ENCODE data around the gene ZNF607. TPM values are rescaled to one million over a fixed set of nuclear protein-coding genes. Genes with fewer than 3 reads are reported as not detected.

The ZNF607 gene
- total RNA-seq, 1 experiment from 2014 or later, result 2.4 TPM

- Histone ChIP-seq H3K4me1 (ENCODE audit: insufficient read depth, low read length) (no peaks in the 10 kb centered on the region), H3K27me3 (ENCODE audit: low read length) (no peaks in the 10 kb centered on the region), H3K36me3 (ENCODE audit: low read depth, low read length) (peaks cover 18% of the 10 kb centered on the region), H3K9me2 (replicated peaks; ENCODE audit: low read length) (no peaks in the 10 kb centered on the region), H3F3A (ENCODE audit: low read length, unreplicated experiment) (no peaks in the 10 kb centered on the region), H3K9me3 (ENCODE audit: low read length) (peaks cover 12% of the 10 kb centered on the region), H2AFZ (ENCODE audit: low read length) (no peak overlapping the region), H3K4me2 (ENCODE audit: low read length) (no peak overlapping the region), H3K9ac (ENCODE audit: low read length) (no peak overlapping the region), H4K20me1 (ENCODE audit: low read length) (no peaks in the 10 kb centered on the region), H3K4me3 (ENCODE audit: low read length) (no peak overlapping the region), H3K27ac (ENCODE audit: low read length) (no peak overlapping the region), H3K79me2 (ENCODE audit: low read length) (no peaks in the 10 kb centered on the region)
- no TSS peak for BruUV-seq (replicated peaks)
- ChIA-PET POLR2A (ENCODE audit: unreplicated experiment) (no interaction called here), CTCF (no interaction called here)
- ATAC-seq (no peak), DNase-seq (no peak)
- no peak for TF ChIP-seq EZH2phosphoT487 (IDR thresholded peaks at IDR 0.05; ENCODE audit: borderline replicate concordance, low read length)
- no peak for TF ChIP-seq EZH2 (IDR thresholded peaks at IDR 0.05; ENCODE audit: low read length, unreplicated experiment)
- TF ChIP-seq CTCF (conservative IDR thresholded peaks at IDR 0.05; ENCODE audit: low read depth, low read length), result no peak
- intact Hi-C loops (cut with micrococcal nuclease), result no loop called here
These were observed 18.8 kb upstream of the ZNF607 start for GRCh38 chr19:37738371-37738770.

- no peak overlapping the region for H3K9ac ChIP-seq (ENCODE audit: low read length)
- no peaks in the 10 kb centered on the region for H3K36me3 ChIP-seq (ENCODE audit: low read depth, low read length)
- H2AFZ ChIP-seq (ENCODE audit: low read length), result no peak overlapping the region
- H3K27me3 ChIP-seq (ENCODE audit: low read length), result no peaks in the 10 kb centered on the region
- no peaks in the 10 kb centered on the region for H3K4me1 ChIP-seq (ENCODE audit: insufficient read depth, low read length)
- POLR2A ChIA-PET (ENCODE audit: unreplicated experiment), result no interaction called here
- no TSS peak for BruUV-seq (replicated peaks)
- DNase-seq, result no peak
- H3K4me2 ChIP-seq (ENCODE audit: low read length), result no peak overlapping the region
- H3F3A ChIP-seq (ENCODE audit: low read length, unreplicated experiment), result no peaks in the 10 kb centered on the region
- H4K20me1 ChIP-seq (ENCODE audit: low read length), result no peaks in the 10 kb centered on the region
- H3K9me3 ChIP-seq (ENCODE audit: low read length), result 0 out of 2 replicates have a peak, but pooled peaks cover 4% of the 10 kb centered on the region
- H3K27ac ChIP-seq (ENCODE audit: low read length), result no peak overlapping the region
- H3K4me3 ChIP-seq (ENCODE audit: low read length), result no peak overlapping the region
- no peak for TF ChIP-seq EZH2 (IDR thresholded peaks at IDR 0.05; ENCODE audit: low read length, unreplicated experiment)
- TF ChIP-seq EZH2phosphoT487 (IDR thresholded peaks at IDR 0.05; ENCODE audit: borderline replicate concordance, low read length), result no peak
- TF ChIP-seq CTCF (conservative IDR thresholded peaks at IDR 0.05; ENCODE audit: low read depth, low read length), result no peak
- H3K9me2 ChIP-seq (replicated peaks; ENCODE audit: low read length), result no peaks in the 10 kb centered on the region
- intact Hi-C loops (cut with micrococcal nuclease), result no loop called here
- no peak for ATAC-seq
- CTCF ChIA-PET, result no interaction called here
- H3K79me2 ChIP-seq (ENCODE audit: low read length), result no peaks in the 10 kb centered on the region
These were observed 5.6 kb upstream of the ZNF607 start for GRCh38 chr19:37725181-37725580.

- H3K4me2 ChIP-seq (ENCODE audit: low read length), result peak overlapping the region; percentile 82
- no peaks in the 10 kb centered on the region for H4K20me1 ChIP-seq (ENCODE audit: low read length)
- H3K27me3 ChIP-seq (ENCODE audit: low read length), result no peaks in the 10 kb centered on the region
- TF ChIP-seq CTCF (conservative IDR thresholded peaks at IDR 0.05; ENCODE audit: low read depth, low read length) (no peak), EZH2 (IDR thresholded peaks at IDR 0.05; ENCODE audit: low read length, unreplicated experiment) (no peak), EZH2phosphoT487 (IDR thresholded peaks at IDR 0.05; ENCODE audit: borderline replicate concordance, low read length) (no peak)
- no peaks in the 10 kb centered on the region for H3K4me1 ChIP-seq (ENCODE audit: insufficient read depth, low read length)
- CTCF ChIA-PET, result no interaction called here
- POLR2A ChIA-PET (ENCODE audit: unreplicated experiment), result no interaction called here
- 0 out of 2 replicates have a peak, but pooled peaks cover 5% of the 10 kb centered on the region for H3K36me3 ChIP-seq (ENCODE audit: low read depth, low read length)
- H2AFZ ChIP-seq (ENCODE audit: low read length), result peak overlapping the region; percentile 90
- 0 out of 2 replicates have a peak, but pooled peaks cover 4% of the 10 kb centered on the region for H3K9me3 ChIP-seq (ENCODE audit: low read length)
- H3K27ac ChIP-seq (ENCODE audit: low read length), result no peak overlapping the region
- intact Hi-C loops (cut with micrococcal nuclease), result no loop called here
- no peak overlapping the region for H3K9ac ChIP-seq (ENCODE audit: low read length)
- no TSS peak for BruUV-seq (replicated peaks)
- no peaks in the 10 kb centered on the region for H3F3A ChIP-seq (ENCODE audit: low read length, unreplicated experiment)
- H3K4me3 ChIP-seq (ENCODE audit: low read length), result peak overlapping the region; percentile 73
- H3K79me2 ChIP-seq (ENCODE audit: low read length), result no peaks in the 10 kb centered on the region
- DNase-seq (no peak), ATAC-seq (no peak)
- no peaks in the 10 kb centered on the region for H3K9me2 ChIP-seq (replicated peaks; ENCODE audit: low read length)
These were observed 335 bp upstream of the ZNF607 start for GRCh38 chr19:37719927-37720265.
